AG10803 (cell line): Measurements from ENCODE around the gene WDR55.
"Not testable (repeated sequence)": the region's sequence is repeated elsewhere in the genome, so short reads cannot be mapped to it uniquely, and the experiment has no call there.

ENCODE experiments used
- DNase-seq: peaks from one replicate; pipeline ENCODE4 v3.0.0; 2010; ENCODE audit warnings: low read depth
- H3K4me3 ChIP-seq: 2 replicates; pipeline ENCODE4 v1.5.1; 2011; ENCODE audit warnings: mild to moderate bottlenecking, low read length, control low read depth
- CTCF ChIP-seq: conservative IDR thresholded peaks from 2 replicates; pipeline ENCODE4 v1.5.1; 2011; ENCODE audit warnings: mild to moderate bottlenecking, low read length, control low read depth, inconsistent platforms

Gene WDR55

GRCh38 chr5:140664030-140664358 is 710 bp upstream of the WDR55 start:
- no peak for TF ChIP-seq CTCF
- DNase-seq: no peak
- H3K4me3 ChIP-seq: peak overlapping the region; percentile 97

- not testable (repeated sequence) for H3K4me3 ChIP-seq, DNase-seq
Measured at GRCh38 chr5:140671035-140671434, 6.3 kb downstream of the WDR55 start.

DNA sequence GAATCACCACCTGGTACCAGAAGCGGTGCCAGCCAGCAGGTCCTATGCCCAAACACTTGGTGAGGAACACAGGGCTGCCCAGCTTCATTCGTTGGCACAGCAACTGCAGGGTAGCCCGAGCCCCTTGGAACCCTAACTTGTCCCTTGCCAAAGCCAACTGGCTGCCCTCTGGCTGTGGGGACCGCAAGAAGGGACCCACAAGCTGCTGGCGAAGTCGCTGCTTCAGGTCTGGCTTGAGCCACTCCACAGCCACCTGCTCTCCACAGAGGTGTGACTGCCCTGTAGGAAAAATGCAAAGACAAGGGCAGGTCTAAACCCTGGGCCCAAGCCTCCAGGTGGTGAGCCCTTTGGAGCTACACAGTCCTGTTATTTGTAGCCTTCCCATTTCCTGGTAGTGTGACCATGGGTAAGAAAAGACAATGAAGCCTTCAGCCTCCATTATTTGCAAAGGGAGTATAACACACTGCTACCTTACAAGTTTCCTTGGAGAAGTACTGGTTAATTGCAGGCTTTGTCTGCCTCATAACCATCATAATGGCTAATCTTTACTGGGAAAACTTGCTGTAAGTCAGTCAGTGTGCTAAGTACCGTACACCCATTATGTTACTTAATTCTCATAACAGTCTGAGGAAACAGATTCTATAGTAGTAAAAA is 6.9 kb downstream of the WDR55 start:
- DNase-seq: no peak
- no peak overlapping the region for H3K4me3 ChIP-seq
- no peak for TF ChIP-seq CTCF

GRCh38 chr5:140672455-140673186 is 7.9 kb downstream of the WDR55 start:
- no peak overlapping the region for H3K4me3 ChIP-seq
- DNase-seq: no peak
- TF ChIP-seq CTCF: no peak

DNA sequence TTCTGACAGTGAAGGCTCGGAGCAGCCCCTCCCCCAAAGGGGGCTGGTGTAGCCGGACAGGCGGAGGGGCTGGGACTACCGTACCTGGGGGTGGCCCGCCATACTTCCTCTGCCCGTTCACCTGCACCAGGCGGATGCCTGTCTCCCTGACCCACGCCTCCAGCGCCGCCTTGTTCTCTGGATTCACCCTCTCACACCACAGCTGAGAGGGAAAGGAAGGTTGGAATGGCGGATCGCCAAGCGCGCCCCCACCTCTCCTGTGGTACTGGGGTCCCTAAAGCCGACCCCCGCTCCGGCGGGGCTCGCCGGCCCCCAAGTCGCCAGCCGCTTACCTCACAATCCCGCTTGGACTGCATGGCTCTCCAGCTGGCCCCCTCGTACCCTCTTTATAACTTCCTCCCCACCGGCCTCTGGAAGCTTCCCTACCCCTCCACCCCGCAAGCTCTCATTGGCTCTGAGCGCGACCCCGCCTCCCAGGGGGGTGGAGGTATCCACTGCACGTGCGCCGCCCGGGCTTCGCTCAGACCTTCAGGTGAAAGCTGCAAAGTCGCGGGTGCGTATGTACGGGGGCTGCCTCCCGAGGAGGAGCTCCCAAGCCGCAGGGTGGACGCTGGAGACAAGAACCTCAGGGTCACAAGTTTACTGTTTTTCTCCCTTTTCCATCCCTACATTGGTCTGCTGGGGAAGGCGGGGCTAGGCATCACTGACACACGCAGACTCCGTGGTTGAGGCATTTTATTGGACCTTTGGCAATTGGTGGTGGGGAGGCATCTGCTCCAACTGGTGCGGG is 8.7 kb downstream of the WDR55 start, which contains the start of gene DND1:
Gene DND1 (minus strand): TSS at position 390 of the 790 bp plus-strand sequence. CDS start 34 bp downstream, at position 356.
- no peak for TF ChIP-seq CTCF
- DNase-seq: no peak
- H3K4me3 ChIP-seq: no peak within 1 kb of the TSS

- H3K4me3 ChIP-seq: no peak overlapping the region
- DNase-seq: no peak
- TF ChIP-seq CTCF: no peak
Measured at GRCh38 chr5:140674211-140674610, 9.5 kb downstream of the WDR55 start.

DNA sequence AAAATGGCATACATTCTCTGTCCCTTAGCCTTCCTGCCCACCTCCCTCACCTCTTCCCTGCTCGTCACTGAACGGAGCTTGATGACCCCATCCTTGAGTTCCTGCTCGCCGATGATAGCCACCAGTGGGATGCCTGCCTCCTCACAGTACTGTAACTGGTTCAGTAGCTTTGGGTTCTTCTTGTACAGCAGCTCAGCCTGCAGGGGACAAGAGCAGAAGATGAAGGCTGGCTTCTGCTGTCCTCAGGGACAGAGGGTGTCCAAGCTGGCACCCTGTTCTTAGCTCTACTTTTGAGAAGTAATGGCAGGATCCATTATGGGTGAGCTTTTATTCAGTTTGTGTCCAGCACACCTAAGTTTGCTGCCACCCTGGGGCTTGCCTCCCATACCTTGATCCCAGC is 9.9 kb downstream of the WDR55 start:
- no peak overlapping the region for H3K4me3 ChIP-seq
- TF ChIP-seq CTCF: no peak
- no peak for DNase-seq
